ENCODE measurements around the gene PPIP5K1.
A peak's percentile ranks its signal among the peaks of the same experiment; 100 is the strongest.
"Not testable (repeated sequence)": the region's sequence is repeated elsewhere in the genome, so short reads cannot be mapped to it uniquely, and the experiment has no call there.

The PPIP5K1 gene

DNA sequence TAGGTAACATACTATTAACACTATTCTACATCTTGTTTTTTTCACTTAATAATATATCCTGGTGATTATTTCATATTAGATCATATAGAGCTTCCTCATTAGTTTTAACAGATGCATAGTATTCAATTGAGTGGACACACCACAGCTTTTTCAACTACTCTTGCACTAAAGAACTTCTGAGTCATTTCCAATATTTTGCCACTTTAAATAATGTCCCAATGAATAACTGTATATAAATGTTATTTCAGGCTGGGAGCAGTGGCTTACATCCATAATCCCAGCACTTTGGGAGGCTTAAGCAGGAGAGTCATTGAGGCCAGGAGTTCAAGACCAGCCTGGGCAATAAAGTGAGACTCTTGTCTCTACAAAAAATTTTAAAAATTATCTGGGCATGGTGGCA lies 45.7 kb downstream of the PPIP5K1 start:
- DNase-seq (ENCODE audit: low spot score) = no peak

DNA sequence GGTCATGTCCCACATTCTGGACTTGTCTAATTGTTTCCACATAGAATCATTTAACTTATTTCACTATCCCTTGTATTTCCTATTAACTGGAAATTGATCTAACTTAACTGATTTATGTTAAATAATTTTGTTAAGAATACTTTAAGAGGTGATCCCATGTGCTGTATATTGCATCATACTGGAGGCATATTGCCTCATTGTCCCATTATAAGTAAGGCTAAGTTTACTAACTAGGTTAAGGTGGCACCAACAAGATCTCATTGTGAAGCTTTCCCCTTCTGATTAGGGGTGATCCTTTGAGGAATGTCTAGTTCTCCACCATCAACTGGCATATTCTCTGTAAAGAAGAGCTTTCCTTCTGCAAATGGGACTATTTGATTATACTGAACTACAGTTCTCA lies 48.2 kb downstream of the PPIP5K1 start:
- DNase-seq (ENCODE audit: low spot score) = no peak

DNA sequence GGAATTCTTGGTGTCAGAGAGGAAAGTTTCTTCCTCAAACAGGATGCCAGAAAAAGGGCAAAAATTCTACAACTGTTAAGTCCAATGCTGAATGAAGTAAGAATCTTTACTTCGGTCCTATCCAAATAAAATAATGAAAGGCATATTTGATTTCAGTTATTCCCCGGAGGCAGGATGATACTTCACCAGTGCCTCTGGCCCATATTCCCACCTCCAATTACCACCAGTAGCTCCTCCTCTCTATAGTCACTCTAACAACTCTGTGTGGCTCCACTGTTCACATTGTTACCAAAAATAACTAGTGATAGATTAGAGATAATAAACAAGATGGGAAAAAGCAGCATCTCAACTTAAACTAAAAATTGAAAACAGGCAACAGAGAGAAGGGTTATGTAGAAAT lies 51.9 kb downstream of the PPIP5K1 start:
- DNase-seq (ENCODE audit: low spot score) = no peak

DNA sequence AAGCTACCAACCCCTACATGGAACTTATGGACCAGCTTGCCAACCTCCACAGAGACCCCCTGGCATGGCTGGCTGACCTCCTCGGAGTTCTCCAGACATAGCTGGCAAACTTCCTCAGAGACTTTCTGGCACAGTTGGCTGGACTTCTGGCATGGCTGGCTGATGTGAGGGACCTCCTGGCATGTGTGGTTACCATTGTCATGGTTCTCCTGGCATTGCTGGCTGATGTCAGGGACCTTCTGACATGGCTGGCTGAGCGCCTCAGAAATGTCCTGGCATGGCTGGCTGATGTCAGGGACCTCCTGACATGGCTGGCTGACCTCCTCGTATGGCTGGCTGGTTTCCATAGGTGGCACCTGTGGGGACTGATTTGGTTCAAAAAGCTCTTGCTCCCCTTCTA lies 55.1 kb downstream of the PPIP5K1 start:
- no peak for DNase-seq (ENCODE audit: low spot score)

DNA sequence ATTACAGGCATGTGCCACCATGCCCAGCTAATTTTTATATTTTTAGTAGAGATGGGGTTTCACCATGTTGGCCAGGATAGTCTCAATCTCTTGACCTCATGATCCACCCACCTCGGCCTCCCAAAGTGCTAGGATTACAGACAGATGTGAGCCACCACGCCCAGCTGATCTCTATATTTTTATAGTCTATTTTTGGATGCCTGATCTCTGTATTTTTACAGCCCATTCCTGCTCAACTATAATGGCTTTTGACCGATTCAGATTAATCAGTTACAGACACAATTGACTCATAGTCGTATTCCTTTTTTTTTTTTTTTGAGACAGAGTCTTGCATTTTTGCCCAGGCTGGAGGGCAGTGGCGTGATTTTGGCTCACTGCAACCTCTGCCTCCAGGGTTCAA lies 57.2 kb downstream of the PPIP5K1 start:
- not testable (repeated sequence) for DNase-seq (ENCODE audit: low spot score)

DNA sequence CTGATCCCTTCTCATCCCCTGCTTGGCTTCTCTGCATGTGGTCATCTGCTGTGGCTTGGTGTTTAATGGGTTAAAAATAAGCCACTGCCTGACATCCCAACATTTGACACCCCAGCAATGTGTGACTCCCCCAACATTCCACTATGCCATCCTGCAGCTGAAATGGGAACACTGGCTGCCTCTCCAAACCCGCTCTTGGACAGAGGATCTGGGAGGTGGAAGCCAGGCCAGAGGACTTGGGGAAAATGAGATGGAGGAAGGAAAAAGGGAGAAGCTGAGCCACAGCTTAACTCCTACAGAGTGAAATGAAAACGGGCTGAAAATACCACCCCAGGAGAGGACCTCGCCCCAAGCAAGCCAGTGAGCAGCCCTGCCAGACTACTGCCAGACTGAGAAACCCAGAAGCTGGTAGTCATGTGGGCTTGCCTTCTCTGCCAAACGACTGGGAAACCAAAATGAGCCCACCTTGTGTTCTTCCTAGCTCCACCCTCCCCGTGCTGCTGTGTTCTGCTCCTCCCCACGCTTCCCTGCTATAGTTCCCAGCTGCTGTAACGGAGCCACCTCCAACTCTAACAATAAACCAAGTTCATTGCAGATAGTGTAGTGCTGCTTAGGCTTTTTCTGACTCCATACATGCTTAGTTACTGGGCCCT lies 58.9 kb downstream of the PPIP5K1 start:
- no peak for DNase-seq (ENCODE audit: low spot score)

DNA sequence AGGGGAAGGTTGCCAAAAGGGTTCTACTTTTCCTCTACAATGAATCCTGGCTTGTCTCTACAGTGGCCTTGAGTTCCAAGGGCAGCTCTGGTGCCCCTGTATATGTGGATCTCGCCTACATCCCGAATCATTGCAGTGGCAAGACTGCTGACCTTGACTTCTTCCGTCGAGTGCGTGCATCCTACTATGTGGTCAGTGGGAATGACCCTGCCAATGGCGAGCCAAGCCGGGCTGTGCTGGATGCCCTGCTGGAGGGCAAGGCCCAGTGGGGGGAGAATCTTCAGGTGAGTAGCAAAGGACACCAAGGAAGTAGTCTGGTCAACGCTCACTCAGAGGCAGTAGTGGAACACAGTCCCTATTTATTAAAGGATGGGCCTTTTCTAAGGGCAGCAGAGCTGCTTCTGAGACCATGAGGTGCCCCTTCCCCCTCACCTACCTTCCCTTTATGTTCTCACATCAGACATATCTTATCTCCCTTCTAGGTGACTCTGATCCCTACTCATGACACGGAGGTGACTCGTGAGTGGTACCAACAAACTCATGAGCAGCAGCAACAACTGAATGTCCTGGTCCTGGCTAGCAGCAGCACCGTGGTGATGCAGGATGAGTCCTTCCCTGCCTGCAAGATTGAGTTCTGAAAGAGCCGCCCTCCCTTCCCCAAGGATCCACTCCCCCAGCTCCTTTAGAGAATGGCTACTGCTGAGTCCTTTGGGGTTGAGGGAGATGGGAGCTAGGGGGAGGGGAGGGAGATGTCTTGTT lies 60.2 kb downstream of the PPIP5K1 start:
- no peak for DNase-seq (ENCODE audit: low spot score)

DNA sequence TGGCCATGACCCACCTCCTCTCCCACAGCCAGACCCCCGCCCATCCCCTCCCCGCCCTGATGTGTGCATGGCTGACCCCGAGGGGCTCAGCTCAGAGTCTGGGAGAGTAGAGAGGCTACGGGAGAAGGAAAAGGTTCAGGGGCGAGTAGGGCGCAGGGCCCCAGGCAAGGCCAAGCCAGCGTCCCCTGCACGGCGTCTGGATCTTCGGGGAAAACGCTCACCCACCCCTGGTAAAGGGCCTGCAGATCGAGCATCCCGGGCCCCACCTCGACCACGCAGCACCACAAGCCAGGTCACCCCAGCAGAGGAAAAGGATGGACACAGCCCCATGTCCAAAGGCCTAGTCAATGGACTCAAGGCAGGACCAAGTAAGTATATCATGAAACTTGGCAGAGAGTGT lies 60.9 kb downstream of the PPIP5K1 start:
- DNase-seq (ENCODE audit: low spot score) = no peak

DNA sequence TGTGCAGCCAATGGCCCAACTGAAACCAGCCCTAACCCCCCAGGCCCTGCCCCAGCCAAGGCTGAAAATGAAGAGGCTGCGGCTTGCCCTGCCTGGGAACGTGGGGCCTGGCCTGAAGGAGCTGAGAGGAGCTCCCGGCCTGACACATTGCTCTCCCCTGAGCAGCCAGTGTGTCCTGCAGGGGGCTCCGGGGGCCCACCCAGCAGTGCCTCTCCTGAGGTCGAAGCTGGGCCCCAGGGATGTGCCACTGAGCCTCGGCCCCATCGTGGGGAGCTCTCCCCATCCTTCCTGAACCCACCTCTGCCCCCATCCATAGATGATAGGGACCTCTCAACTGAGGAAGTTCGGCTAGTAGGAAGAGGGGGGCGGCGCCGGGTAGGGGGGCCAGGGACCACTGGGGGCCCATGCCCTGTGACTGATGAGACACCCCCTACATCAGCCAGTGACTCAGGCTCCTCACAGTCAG lies 61.4 kb downstream of the PPIP5K1 start:
- DNase-seq (ENCODE audit: low spot score) = no peak

DNA sequence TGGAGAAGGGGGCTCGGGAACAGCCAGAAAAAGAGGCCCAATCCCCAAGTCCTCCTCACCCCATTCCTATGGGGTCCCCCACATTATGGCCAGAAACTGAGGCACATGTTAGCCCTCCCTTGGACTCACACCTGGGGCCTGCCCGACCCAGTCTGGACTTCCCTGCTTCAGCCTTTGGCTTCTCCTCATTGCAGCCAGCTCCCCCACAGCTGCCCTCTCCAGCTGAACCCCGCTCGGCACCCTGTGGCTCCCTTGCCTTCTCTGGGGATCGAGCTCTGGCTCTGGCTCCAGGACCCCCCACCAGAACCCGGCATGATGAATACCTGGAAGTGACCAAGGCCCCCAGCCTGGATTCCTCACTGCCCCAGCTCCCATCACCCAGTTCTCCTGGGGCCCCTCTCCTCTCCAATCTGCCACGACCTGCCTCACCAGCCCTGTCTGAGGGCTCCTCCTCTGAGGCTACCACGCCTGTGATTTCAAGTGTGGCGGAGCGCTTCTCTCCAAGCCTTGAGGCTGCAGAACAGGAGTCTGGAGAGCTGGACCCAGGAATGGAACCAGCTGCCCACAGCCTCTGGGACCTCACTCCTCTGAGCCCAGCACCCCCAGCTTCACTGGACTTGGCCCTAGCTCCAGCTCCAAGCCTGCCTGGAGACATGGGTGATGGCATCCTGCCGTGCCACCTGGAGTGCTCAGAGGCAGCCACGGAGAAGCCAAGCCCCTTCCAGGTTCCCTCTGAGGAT lies 62.0 kb downstream of the PPIP5K1 start:
- DNase-seq (ENCODE audit: low spot score) = no peak

DNA sequence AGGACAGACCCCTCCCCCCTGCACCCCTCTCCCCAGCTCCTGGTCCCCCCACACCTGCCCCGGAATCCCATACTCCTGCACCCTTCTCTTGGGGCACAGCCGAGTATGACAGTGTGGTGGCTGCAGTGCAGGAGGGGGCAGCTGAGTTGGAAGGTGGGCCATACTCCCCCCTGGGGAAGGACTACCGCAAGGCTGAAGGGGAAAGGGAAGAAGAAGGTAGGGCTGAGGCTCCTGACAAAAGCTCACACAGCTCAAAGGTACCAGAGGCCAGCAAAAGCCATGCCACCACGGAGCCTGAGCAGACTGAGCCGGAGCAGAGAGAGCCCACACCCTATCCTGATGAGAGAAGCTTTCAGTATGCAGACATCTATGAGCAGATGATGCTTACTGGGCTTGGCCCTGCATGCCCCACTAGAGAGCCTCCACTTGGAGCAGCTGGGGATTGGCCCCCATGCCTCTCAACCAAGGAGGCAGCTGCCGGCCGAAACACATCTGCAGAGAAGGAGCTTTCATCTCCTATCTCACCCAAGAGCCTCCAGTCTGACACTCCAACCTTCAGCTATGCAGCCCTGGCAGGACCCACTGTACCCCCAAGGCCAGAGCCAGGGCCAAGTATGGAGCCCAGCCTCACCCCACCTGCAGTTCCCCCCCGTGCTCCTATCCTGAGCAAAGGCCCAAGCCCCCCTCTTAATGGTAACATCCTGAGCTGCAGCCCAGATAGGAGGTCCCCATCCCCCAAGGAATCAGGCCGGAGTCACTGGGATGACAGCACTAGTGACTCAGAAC lies 62.8 kb downstream of the PPIP5K1 start:
- DNase-seq (ENCODE audit: low spot score) = no peak

DNA sequence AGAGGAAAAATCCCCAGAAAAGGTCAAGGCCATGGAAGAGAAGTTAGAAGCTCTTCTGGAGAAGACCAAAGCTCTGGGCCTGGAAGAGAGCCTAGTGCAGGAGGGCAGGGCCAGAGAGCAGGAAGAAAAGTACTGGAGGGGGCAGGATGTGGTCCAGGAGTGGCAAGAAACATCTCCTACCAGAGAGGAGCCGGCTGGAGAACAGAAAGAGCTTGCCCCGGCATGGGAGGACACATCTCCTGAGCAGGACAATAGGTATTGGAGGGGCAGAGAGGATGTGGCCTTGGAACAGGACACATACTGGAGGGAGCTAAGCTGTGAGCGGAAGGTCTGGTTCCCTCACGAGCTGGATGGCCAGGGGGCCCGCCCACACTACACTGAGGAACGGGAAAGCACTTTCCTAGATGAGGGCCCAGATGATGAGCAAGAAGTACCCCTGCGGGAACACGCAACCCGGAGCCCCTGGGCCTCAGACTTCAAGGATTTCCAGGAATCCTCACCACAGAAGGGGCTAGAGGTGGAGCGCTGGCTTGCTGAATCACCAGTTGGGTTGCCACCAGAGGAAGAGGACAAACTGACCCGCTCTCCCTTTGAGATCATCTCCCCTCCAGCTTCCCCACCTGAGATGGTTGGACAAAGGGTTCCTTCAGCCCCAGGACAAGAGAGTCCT lies 63.6 kb downstream of the PPIP5K1 start:
- no peak for DNase-seq (ENCODE audit: low spot score)

DNA sequence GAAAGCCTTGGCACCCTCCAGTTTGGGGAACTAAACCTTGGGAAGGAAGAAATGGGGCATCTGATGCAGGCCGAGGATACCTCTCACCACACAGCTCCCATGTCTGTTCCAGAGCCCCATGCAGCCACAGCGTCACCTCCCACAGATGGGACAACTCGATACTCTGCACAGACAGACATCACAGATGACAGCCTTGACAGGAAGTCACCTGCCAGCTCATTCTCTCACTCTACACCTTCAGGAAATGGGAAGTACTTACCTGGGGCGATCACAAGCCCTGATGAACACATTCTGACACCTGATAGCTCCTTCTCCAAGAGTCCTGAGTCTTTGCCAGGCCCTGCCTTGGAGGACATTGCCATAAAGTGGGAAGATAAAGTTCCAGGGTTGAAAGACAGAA lies 64.9 kb downstream of the PPIP5K1 start:
- no peak for DNase-seq (ENCODE audit: low spot score)

DNA sequence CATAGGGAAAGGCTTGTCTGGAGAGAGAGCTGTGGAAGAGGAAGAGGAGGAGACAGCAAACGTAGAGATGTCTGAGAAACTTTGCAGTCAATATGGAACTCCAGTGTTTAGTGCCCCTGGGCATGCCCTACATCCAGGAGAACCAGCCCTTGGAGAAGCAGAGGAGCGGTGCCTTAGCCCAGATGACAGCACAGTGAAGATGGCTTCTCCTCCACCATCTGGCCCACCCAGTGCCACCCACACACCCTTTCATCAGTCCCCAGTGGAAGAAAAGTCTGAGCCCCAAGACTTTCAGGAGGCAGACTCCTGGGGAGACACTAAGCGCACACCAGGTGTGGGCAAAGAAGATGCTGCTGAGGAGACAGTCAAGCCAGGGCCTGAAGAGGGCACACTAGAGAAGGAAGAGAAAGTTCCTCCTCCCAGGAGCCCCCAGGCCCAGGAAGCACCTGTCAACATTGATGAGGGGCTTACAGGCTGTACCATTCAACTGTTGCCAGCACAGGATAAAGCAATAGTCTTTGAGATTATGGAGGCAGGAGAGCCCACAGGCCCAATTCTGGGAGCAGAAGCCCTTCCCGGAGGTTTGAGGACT lies 65.7 kb downstream of the PPIP5K1 start:
- no peak for DNase-seq (ENCODE audit: low spot score)

DNA sequence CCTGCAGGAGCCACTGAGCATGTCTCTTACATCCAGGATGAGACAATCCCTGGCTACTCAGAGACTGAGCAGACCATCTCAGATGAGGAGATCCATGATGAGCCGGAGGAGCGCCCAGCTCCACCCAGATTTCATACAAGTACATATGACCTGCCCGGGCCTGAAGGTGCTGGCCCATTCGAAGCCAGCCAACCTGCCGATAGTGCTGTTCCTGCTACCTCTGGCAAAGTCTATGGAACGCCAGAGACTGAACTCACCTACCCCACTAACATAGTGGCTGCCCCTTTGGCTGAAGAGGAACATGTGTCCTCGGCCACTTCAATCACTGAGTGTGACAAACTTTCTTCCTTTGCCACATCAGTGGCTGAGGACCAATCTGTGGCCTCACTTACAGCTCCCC lies 66.4 kb downstream of the PPIP5K1 start:
- no peak for DNase-seq (ENCODE audit: low spot score)

DNA sequence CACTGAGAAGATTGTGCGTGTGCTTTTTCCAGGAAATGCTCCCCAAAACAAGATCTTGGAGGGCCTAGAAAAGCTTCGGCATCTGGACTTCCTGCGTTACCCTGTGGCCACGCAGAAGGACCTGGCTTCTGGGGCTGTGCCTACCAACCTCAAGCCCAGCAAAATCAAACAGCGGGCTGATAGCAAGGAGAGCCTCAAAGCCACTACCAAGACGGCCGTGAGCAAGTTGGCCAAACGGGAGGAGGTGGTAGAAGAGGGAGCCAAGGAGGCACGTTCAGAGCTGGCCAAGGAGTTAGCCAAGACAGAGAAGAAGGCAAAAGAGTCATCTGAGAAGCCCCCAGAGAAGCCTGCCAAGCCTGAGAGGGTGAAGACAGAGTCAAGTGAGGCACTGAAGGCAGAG lies 67.8 kb downstream of the PPIP5K1 start:
- no peak for DNase-seq (ENCODE audit: low spot score)

DNA sequence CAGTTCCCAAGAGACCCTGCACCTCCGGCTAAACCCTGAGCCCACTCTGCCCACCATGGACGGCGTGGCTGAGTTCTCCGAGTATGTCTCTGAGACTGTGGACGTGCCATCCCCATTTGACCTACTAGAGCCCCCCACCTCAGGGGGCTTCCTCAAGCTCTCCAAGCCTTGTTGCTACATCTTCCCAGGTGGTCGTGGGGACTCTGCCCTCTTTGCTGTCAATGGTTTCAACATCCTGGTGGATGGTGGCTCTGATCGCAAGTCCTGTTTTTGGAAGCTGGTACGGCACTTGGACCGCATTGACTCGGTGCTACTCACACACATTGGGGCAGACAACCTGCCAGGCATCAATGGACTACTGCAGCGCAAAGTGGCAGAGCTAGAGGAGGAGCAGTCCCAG lies 68.6 kb downstream of the PPIP5K1 start:
- DNase-seq (ENCODE audit: low spot score) = no peak

DNA sequence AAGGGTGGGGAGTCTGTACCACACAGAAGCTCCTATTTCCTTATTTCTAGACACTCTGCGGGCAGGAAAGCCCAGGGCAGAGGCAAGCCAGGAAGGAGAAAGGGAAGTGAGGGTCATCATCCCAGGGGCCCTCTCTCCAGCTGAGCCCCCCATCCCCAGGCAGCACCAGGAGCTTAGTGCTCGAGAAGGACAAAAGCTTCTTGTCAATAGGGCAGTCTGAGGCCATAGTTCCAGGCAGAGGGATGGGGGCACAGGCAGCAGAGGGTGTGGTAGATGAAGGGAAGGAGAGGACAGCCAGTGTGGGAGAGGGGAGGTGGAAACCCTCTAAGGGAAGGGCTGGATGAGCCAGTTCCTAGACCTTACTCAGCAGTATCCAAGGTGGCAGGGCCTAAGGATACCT lies 69.9 kb downstream of the PPIP5K1 start:
- no peak for DNase-seq (ENCODE audit: low spot score)

DNA sequence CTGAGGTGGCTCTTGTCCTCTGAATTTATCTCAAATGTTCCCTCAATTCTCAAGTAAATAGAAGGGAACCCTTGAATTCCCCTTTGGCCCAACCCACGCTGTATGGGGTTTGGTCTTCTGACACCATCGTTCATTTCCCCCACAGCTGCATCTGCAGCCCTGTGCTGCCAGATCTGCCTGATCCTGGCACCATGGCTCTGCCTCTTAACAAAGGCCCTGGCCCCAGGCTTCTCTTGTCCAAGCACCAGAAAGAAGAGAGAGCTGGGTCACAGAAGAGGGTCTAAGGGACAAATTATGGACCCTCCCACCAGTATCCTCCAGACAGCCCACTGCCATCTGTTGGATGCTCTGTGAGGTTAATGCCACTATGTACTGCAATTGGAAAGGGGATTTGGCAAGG lies 70.8 kb downstream of the PPIP5K1 start:
- peak; percentile 78 for DNase-seq (ENCODE audit: low spot score)

DNA sequence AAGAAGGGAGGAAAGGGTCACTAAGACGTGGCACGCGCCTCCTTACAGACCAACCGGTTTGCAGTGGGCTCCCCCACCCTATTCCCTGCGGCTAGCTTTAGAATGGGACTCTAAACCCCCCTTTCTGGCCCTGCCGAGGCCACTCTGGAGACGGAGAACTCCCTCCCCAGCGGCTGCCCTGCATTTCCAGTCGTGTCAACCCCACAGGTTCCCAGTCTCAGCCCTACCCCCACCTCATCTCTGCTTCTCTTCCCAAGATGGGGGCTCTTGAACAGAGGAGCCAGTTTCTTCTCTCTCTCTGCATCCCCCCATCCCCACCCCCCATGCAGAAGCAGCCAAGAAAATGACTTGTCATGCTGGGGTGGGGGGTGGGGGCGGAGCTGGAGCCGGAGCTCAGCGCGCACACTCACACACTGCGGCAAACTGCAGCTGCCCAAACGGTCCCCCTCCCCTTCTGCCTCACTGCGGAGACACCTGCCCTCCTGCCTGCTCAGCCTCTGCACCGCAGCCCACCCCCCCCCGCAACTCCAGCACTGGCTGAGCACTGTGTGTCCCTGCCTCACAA lies 71.7 kb downstream of the PPIP5K1 start:
- peak; percentile 78 for DNase-seq (ENCODE audit: low spot score)

All from pons (tissue), 1 donor.